Measurements from ENCODE around the gene SLC1A6. TPM values are rescaled to one million over a fixed set of nuclear protein-coding genes. Genes with fewer than 3 reads are reported as not detected.

The SLC1A6 gene
- polyA plus RNA-seq, 1 of the 3 experiments (the other 2 are of a cell fraction) = not detected

- WGBS (ENCODE audit: low lambda C conversion rate) = 3% methylated on average over 3 of the region's 3 CpGs
These were observed 22.2 kb downstream of the SLC1A6 start for GRCh38 chr19:14957464-14957863.

GRCh38 chr19:14954071-14954655 lies 25.5 kb downstream of the SLC1A6 start:
- Histone ChIP-seq H3K9ac (no peak overlapping the region), H3K9me2 (no peaks in the 10 kb centered on the region), H3K27me3 (ENCODE audit: insufficient read depth) (peaks cover 16% of the 10 kb centered on the region; the same call in 1 of the 2 replicates), H3K79me2 (ENCODE audit: insufficient read depth) (no peaks in the 10 kb centered on the region), H3K4me2 (no peak overlapping the region), H2AFZ (ENCODE audit: low read depth) (no peak overlapping the region), H3K9me3 (no peaks in the 10 kb centered on the region), H3K4me1 (ENCODE audit: control insufficient read depth in 1 of 2, insufficient read depth in 2 of 2, low read depth in 1 of 2, low read length in 1 of 2) (no peaks in the 10 kb centered on the region), H3F3A (replicated peaks; ENCODE audit: insufficient read depth) (no peaks in the 10 kb centered on the region), H3K27ac (ENCODE audit: low read depth in 2 of 2, low read length in 1 of 2) (no peak overlapping the region), H3K36me3 (replicated peaks in 1 of 2; ENCODE audit: control insufficient read depth in 1 of 2, insufficient read depth in 2 of 2, low read length in 1 of 2) (no peaks in the 10 kb centered on the region), H3K4me3 (ENCODE audit: low read depth in 2 of 2, low read length in 1 of 2) (no peak overlapping the region), H4K20me1 (ENCODE audit: insufficient read depth) (no peaks in the 10 kb centered on the region)
- ChIA-PET POLR2A (no interaction called here), CTCF (no interaction called here)
- DNase-seq = no peak
- WGBS (ENCODE audit: low lambda C conversion rate) = 15% methylated on average over 20 of the region's 24 CpGs
- no peak for TF ChIP-seq IRF3 (IDR thresholded peaks at IDR 0.05; ENCODE audit: low read depth, low read length)
- TF ChIP-seq SMC3 (IDR thresholded peaks at IDR 0.05; ENCODE audit: low read depth, low read length) = no peak
- no peak for TF ChIP-seq CTCF (IDR thresholded peaks at IDR 0.05)
- no peak for TF ChIP-seq TCF12 (IDR thresholded peaks at IDR 0.05)
- no peak for TF ChIP-seq RCOR1 (IDR thresholded peaks at IDR 0.05; ENCODE audit: low read length)
- no peak for TF ChIP-seq RFX5 (IDR thresholded peaks at IDR 0.05; ENCODE audit: low read length)
- no peak for TF ChIP-seq TEAD4 (IDR thresholded peaks at IDR 0.05; ENCODE audit: borderline replicate concordance, insufficient read depth)

More at GRCh38 chr19:14957464-14957863, 22.2 kb downstream of the SLC1A6 start:
- TF ChIP-seq NFIC (IDR thresholded peaks at IDR 0.05; ENCODE audit: borderline replicate concordance) = no peak
- TF ChIP-seq USF2 (IDR thresholded peaks at IDR 0.05; ENCODE audit: borderline replicate concordance, low read depth, low read length) = no peak
- no peak for TF ChIP-seq RFX5 (IDR thresholded peaks at IDR 0.05; ENCODE audit: low read length)
- TF ChIP-seq RCOR1 (IDR thresholded peaks at IDR 0.05; ENCODE audit: low read length) = no peak
- no peak for TF ChIP-seq GATA2 (CRISPR knock-in tag; IDR thresholded peaks at IDR 0.05)
- TF ChIP-seq CTCF (IDR thresholded peaks at IDR 0.05) = no peak
- no peak for TF ChIP-seq EZH2phosphoT487 (IDR thresholded peaks at IDR 0.05; ENCODE audit: borderline replicate concordance, low read depth)
- no peak for TF ChIP-seq TEAD4 (IDR thresholded peaks at IDR 0.05; ENCODE audit: borderline replicate concordance, insufficient read depth)
- TF ChIP-seq MAX (IDR thresholded peaks at IDR 0.05; ENCODE audit: low read depth) = no peak
- CTCF ChIA-PET = no interaction called here
- no peak overlapping the region for H2AFZ ChIP-seq (ENCODE audit: low read depth)
- no peak overlapping the region for H3K27ac ChIP-seq (ENCODE audit: low read depth in 2 of 2, low read length in 1 of 2)
- no peak for DNase-seq
- peaks cover 5% of the 10 kb centered on the region; the same call in 1 of the 2 replicates for H3K27me3 ChIP-seq (ENCODE audit: insufficient read depth)
- no peaks in the 10 kb centered on the region for H3K36me3 ChIP-seq (replicated peaks in 1 of 2; ENCODE audit: control insufficient read depth in 1 of 2, insufficient read depth in 2 of 2, low read length in 1 of 2)
- no peaks in the 10 kb centered on the region for H3K9me3 ChIP-seq
- H3K9ac ChIP-seq = no peak overlapping the region
- H3K4me3 ChIP-seq (ENCODE audit: low read depth in 2 of 2, low read length in 1 of 2) = no peak overlapping the region
- no peaks in the 10 kb centered on the region for H3K79me2 ChIP-seq (ENCODE audit: insufficient read depth)
- no peak overlapping the region for H3K4me2 ChIP-seq
- H3K9me2 ChIP-seq = no peaks in the 10 kb centered on the region
- no peaks in the 10 kb centered on the region for H3K4me1 ChIP-seq (ENCODE audit: control insufficient read depth in 1 of 2, insufficient read depth in 2 of 2, low read depth in 1 of 2, low read length in 1 of 2)
- no peaks in the 10 kb centered on the region for H3F3A ChIP-seq (replicated peaks; ENCODE audit: insufficient read depth)
- H4K20me1 ChIP-seq (ENCODE audit: insufficient read depth) = no peaks in the 10 kb centered on the region
- POLR2A ChIA-PET = no interaction called here

Measured in SK-N-SH (cell line).